CMK (cell line): Measurements from ENCODE around the gene NOB1.
"Not testable (repeated sequence)": the region's sequence is repeated elsewhere in the genome, so short reads cannot be mapped to it uniquely, and the experiment has no call there.

Experiments used
- DNase-seq: peaks from one replicate; pipeline ENCODE4 v3.0.0-alpha.2; 2010; ENCODE audit warnings: low read depth

Gene NOB1

GRCh38 chr16:69761983-69762813, 7.5 kb upstream of the NOB1 start, which contains the start of gene WWP2:
TSS of gene WWP2 (plus strand) at chr16:69762332. CDS start at chr16:69787011, 24,679 bp downstream.
- DNase-seq, result peak; percentile 67

- not testable (repeated sequence) for DNase-seq
These were observed 2.6 kb upstream of the NOB1 start for GRCh38 chr16:69757375-69757774.

GRCh38 chr16:69756705-69757104, 2.0 kb upstream of the NOB1 start:
- no peak for DNase-seq

GRCh38 chr16:69754143-69754468, 620 bp downstream of the NOB1 start:
- DNase-seq, result no peak

GRCh38 chr16:69748694-69749345, 5.9 kb downstream of the NOB1 start:
- DNase-seq, result no peak

GRCh38 chr16:69747115-69747514, 7.6 kb downstream of the NOB1 start:
- no peak for DNase-seq

- DNase-seq, result no peak
These were observed 8.8 kb downstream of the NOB1 start for GRCh38 chr16:69745959-69746358.

- no peak for DNase-seq
These were observed 9.5 kb downstream of the NOB1 start for GRCh38 chr16:69745232-69745612.

GRCh38 chr16:69744363-69745231, 10.1 kb downstream of the NOB1 start:
- no peak for DNase-seq

- DNase-seq, result no peak
These were observed 12.5 kb downstream of the NOB1 start for GRCh38 chr16:69741951-69742904.

GRCh38 chr16:69741519-69741918, 13.2 kb downstream of the NOB1 start:
- DNase-seq, result no peak

GRCh38 chr16:69732101-69732500, 22.6 kb downstream of the NOB1 start:
- no peak for DNase-seq

- DNase-seq, result not testable (repeated sequence)
These were observed 23.4 kb downstream of the NOB1 start for GRCh38 chr16:69731280-69731679.

- DNase-seq, result not testable (repeated sequence)
These were observed 25.7 kb downstream of the NOB1 start for GRCh38 chr16:69729030-69729429.

GRCh38 chr16:69727916-69728270, 26.8 kb downstream of the NOB1 start:
- peak; percentile 26 for DNase-seq

- DNase-seq, result peak; percentile 90
These were observed 28.2 kb downstream of the NOB1 start, which contains the start of gene NQO1 for GRCh38 chr16:69726313-69727060. TSS of gene NQO1 (minus strand) at chr16:69726560. CDS start at chr16:69726439, 121 bp downstream.

- DNase-seq, result no peak
These were observed 29.0 kb downstream of the NOB1 start for GRCh38 chr16:69725480-69726312.

- DNase-seq, result no peak
These were observed 29.7 kb downstream of the NOB1 start for GRCh38 chr16:69724981-69725479.

GRCh38 chr16:69724414-69724873, 30.3 kb downstream of the NOB1 start:
- DNase-seq, result no peak
